Measurements from ENCODE around the gene MAP7D1. TPM values are rescaled to one million over a fixed set of nuclear protein-coding genes. Genes with fewer than 3 reads are reported as not detected.
A peak's percentile ranks its signal among the peaks of the same experiment; 100 is the strongest.

The MAP7D1 gene
- total RNA-seq, 1 experiment from 2014 or later: 49.9 TPM

GRCh38 chr1:36136535-36136934, 19.4 kb upstream of the MAP7D1 start:
- H2BK15ac ChIP-seq (ENCODE audit: low read depth, low read length): no peak overlapping the region
- no peak overlapping the region for H3K4me2 ChIP-seq (ENCODE audit: insufficient read depth, insufficient read length, low read length)
- H3K27ac Mint-ChIP-seq: peak overlapping the region in 1 of 3 experiments; percentile 44; a peak in 2 of 7 replicates
- H4K91ac ChIP-seq (ENCODE audit: insufficient read length, low read depth, low read length): no peak overlapping the region
- H4K8ac ChIP-seq (replicated peaks; ENCODE audit: insufficient read length, low read depth, low read length): no peak overlapping the region
- H3K18ac ChIP-seq (ENCODE audit: insufficient read length, low read depth, low read length): no peak overlapping the region
- no peak overlapping the region for H3T11ph ChIP-seq (ENCODE audit: low read length)
- H3K27me3 ChIP-seq (ENCODE audit: insufficient read depth, low read length): no peaks in the 10 kb centered on the region
- no peak overlapping the region; a peak in 1 of 5 replicates for H3K4me3 Mint-ChIP-seq
- H3K14ac ChIP-seq (ENCODE audit: insufficient read depth, low read length): no peak overlapping the region
- H2BK5ac ChIP-seq (ENCODE audit: insufficient read length, low read length): no peak overlapping the region
- no peak overlapping the region for H2AK5ac ChIP-seq (ENCODE audit: insufficient read length, low read length)
- H3K79me1 ChIP-seq (ENCODE audit: insufficient read depth, low read depth, low read length, poor library complexity, severe bottlenecking): no peaks in the 10 kb centered on the region
- no peaks in the 10 kb centered on the region for H3K9me3 ChIP-seq (ENCODE audit: control insufficient read depth, low read depth, low read length)
- H3K56ac ChIP-seq (ENCODE audit: insufficient read length, low read depth, low read length): no peak overlapping the region
- no CpG with 5 or more reads among the region's 1 CpG for WGBS (ENCODE audit: extremely low coverage, insufficient read length, low lambda C conversion rate)
- peaks cover 6 to 12% of the 10 kb centered on the region in 2 experiments for H3K4me1 Mint-ChIP-seq
- no peak for DNase-seq
- H3K79me2 ChIP-seq (ENCODE audit: insufficient read depth, low read length): no peaks in the 10 kb centered on the region
- no peak overlapping the region for H3K23ac ChIP-seq (ENCODE audit: insufficient read length, low read depth, low read length)
- 0 out of 2 replicates have a peak, but pooled peaks cover 2% of the 10 kb centered on the region for H3K4me1 ChIP-seq (ENCODE audit: insufficient read depth, low read length)
- no peaks in the 10 kb centered on the region for H3K23me2 ChIP-seq (ENCODE audit: insufficient read length, low read depth, low read length, poor library complexity, severe bottlenecking)
- H4K20me1 ChIP-seq (ENCODE audit: control insufficient read depth, insufficient read depth, insufficient read length): no peaks in the 10 kb centered on the region
- H3K36me3 Mint-ChIP-seq (ENCODE audit: insufficient read depth in 1 of 3, low read depth in 3 of 3): peaks cover 6 to 36% (median 17%) of the 10 kb centered on the region in 3 experiments; a peak in 6 of 7 replicates
- H2BK120ac ChIP-seq (ENCODE audit: low read depth, low read length, poor library complexity, severe bottlenecking): no peak overlapping the region
- no peak for TF ChIP-seq CTCF (conservative IDR thresholded peaks at IDR 0.05)
- no peak overlapping the region for H3K27ac ChIP-seq (ENCODE audit: insufficient read length, low read depth, low read length)
- H3K27me3 Mint-ChIP-seq (ENCODE audit: low read depth): no peaks in the 10 kb centered on the region
- H4K5ac ChIP-seq (ENCODE audit: insufficient read length, low read depth, low read length): no peak overlapping the region
- H3K4ac ChIP-seq (ENCODE audit: low read depth, low read length): no peak overlapping the region
- no peaks in the 10 kb centered on the region for H3K9me3 Mint-ChIP-seq
- H2AFZ ChIP-seq (ENCODE audit: low read length): no peak overlapping the region
- no peak overlapping the region for H2BK12ac ChIP-seq (ENCODE audit: insufficient read length, low read depth, low read length)
- H2BK20ac ChIP-seq (ENCODE audit: low read depth, low read length, poor library complexity, severe bottlenecking): no peak overlapping the region
- no peak overlapping the region for H3K9ac ChIP-seq (ENCODE audit: extremely low read depth, insufficient read length, low read length)
